Measurements from ENCODE around the gene TMA7B.

The TMA7B gene

DNA sequence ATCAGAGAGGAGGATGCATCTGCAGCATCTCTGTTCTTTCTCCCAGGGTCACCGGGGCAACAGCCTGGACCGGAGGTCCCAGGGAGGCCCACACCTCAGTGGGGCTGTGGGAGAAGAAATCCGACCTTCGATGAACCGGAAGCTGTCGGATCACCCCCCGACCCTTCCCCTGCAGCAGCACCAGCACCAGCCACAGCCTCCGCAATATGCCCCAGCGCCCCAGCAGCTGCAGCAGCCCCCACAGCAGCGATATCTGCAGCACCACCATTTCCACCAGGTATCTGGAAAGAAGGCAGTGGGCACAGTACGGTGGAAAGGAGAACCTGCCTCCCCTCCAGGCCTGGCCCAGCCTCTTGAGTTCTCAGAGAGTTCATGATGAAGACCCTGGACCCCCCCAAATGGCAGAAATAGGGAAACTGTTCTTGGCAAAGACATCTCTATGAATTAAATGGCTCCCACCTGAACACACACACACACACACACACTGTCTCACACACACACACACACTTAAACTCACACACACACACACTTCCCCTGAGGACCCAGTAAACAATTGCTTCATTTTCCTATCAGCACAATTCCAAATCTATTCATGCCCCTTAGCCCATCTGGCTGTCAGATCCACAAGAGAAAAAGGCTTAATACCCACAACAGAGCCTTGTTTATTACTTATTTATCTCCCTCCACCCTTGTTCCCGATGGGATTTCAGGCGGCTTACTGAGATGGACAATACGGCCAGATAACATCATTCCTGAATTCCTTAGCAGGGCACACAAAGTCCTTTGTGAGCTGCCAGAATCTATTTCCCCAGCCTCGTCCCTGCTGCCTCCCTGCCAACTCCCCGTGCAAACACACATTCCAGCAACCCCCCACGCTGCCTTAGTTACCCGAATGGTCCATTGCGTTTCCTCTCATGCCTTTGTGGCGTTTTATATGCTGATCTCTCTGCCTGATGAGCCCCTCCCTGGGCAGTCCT is 8.1 kb downstream of the TMA7B start:
- TF ChIP-seq, protein P1, sequence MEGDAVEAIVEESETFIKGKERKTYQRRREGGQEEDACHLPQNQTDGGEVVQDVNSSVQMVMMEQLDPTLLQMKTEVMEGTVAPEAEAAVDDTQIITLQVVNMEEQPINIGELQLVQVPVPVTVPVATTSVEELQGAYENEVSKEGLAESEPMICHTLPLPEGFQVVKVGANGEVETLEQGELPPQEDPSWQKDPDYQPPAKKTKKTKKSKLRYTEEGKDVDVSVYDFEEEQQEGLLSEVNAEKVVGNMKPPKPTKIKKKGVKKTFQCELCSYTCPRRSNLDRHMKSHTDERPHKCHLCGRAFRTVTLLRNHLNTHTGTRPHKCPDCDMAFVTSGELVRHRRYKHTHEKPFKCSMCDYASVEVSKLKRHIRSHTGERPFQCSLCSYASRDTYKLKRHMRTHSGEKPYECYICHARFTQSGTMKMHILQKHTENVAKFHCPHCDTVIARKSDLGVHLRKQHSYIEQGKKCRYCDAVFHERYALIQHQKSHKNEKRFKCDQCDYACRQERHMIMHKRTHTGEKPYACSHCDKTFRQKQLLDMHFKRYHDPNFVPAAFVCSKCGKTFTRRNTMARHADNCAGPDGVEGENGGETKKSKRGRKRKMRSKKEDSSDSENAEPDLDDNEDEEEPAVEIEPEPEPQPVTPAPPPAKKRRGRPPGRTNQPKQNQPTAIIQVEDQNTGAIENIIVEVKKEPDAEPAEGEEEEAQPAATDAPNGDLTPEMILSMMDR (IDR thresholded peaks at IDR 0.05): no peak

DNA sequence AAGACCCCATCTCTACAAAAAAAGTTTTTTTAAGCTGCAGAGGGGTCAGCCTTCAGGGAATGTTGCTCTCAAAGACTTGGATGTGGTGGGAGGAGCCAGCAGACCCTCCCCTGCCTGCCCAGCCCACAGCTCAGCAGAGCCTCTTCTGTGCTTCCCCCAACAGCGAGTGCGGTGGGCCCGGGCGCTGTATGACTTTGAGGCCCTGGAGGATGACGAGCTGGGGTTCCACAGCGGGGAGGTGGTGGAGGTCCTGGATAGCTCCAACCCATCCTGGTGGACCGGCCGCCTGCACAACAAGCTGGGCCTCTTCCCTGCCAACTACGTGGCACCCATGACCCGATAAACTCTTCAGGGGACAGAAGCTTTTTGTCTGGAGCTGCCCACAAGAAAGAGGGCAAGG is 10.5 kb downstream of the TMA7B start:
- TF ChIP-seq, protein P1 (IDR thresholded peaks at IDR 0.05): no peak

DNA sequence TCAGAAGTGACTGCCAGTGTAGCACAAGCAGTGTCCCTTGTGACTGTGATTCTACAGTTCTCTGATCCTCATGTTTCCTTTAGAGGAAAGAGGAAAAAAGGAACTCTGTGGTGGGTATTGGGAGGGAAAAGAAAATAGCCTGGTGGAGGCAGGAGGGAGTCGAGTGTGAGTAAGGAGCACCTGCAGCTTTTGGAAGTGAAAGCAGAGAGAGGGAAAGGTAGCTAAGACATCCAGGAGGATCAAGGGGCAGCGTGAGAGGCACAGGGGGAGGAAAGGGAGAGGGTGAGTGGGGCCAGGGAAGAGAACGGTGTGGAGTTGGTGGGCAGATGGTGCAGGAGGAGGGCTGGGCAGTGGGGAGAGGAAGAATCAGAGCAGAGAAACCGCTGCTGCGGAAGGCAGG is 12.4 kb downstream of the TMA7B start:
- TF ChIP-seq, protein P1 (IDR thresholded peaks at IDR 0.05): no peak

DNA sequence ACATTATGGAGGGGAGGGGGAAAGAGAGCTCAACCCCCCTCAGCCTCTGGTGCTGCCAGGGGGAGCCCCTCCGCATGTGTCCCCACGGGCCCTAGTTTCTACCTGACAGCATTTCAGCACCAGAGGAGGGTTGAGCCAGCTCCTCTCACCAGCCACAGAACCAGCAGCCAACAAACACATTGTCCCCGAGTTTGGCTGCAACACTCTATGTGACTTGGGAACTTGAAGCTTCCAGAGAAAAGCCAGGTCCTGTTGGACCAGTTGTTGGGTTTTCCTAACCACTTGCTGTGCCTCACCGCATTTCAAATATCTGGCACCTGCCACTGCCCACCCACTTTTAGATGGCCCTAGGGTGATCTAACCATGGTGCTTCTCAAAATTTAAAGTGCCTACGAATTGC is 13.5 kb downstream of the TMA7B start:
- TF ChIP-seq, protein P1 (IDR thresholded peaks at IDR 0.05): no peak

GRCh38 chr22:39974065-39974464 is 13.9 kb downstream of the TMA7B start:
- TF ChIP-seq, protein P1 (IDR thresholded peaks at IDR 0.05): no peak

DNA sequence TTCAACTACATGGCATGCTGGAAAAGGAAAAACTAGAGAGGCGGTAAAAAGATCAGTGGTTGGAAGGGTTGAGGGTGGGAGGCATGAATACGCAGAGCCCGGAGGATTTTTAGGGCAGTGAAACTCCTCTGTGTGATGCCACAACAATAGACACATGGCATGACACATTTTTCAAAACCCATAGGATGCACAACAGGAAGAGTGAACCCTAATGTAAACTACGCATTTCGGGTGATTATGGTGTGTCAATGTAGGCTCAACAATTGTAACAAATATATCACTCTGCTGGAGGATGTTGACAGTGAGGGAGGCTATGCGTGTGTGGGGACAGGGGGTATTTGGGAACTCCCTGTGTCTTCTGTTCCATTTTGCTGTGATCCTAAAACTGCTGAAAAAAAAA is 18.9 kb downstream of the TMA7B start:
- TF ChIP-seq, protein P1 (IDR thresholded peaks at IDR 0.05): no peak

GRCh38 chr22:39979458-39979857 is 19.3 kb downstream of the TMA7B start:
- TF ChIP-seq, protein P1 (IDR thresholded peaks at IDR 0.05): no peak
